ENCODE measurements around the gene TLN1.

GRCh38 chr9:35700031-35700430 is 32.0 kb downstream of the TLN1 start:
- no peak for TF ChIP-seq GATA3 (IDR thresholded peaks at IDR 0.05; ENCODE audit: low read depth, low read length)
- TF ChIP-seq GATA2 (IDR thresholded peaks at IDR 0.05; ENCODE audit: low read depth, low read length), result no peak

Measured in SH-SY5Y (cell line).